ENCODE measurements around the gene VPS16.

VPS16 gene

GRCh38 chr20:2865101-2865500 lies 24.6 kb downstream of the VPS16 start:
- TF ChIP-seq RARB (CRISPR knock-in tag; IDR thresholded peaks at IDR 0.05) (no peak), TOX (CRISPR knock-in tag; IDR thresholded peaks at IDR 0.05; ENCODE audit: borderline replicate concordance) (no peak), ZNF565 (CRISPR knock-in tag; conservative IDR thresholded peaks at IDR 0.05; ENCODE audit: low read depth) (no peak), TCF4 (CRISPR knock-in tag; IDR thresholded peaks at IDR 0.05; ENCODE audit: borderline replicate concordance) (no peak), CSDC2 (CRISPR knock-in tag; IDR thresholded peaks at IDR 0.05) (no peak), PATZ1 (CRISPR knock-in tag; IDR thresholded peaks at IDR 0.05; ENCODE audit: borderline replicate concordance) (no peak), BACH2 (CRISPR knock-in tag; IDR thresholded peaks at IDR 0.05; ENCODE audit: borderline replicate concordance) (no peak)
- ATAC-seq = no peak

DNA sequence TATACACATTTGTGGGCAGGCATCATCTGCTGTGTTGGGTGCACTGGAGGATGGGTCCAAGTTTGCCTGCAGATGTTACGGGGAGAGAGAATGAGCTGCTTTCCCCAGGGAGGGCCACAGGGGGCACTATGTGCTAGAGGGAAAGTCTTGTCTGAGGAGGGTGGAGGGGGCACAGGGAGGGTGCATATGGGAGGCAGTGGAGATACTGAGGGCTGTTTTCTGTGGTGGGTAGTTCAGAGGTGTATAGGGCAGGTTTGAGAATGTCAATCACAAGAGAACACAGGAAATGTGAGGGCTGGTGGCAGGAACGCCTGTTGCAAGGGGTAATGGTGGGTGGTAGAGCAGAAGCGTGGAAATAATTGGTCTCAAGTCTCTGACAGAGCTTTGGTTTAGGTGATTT lies 25.1 kb downstream of the VPS16 start:
- ATAC-seq = no peak
- no peak for TF ChIP-seq OSR1 (CRISPR knock-in tag; IDR thresholded peaks at IDR 0.05)
- no peak for TF ChIP-seq TOX (CRISPR knock-in tag; IDR thresholded peaks at IDR 0.05; ENCODE audit: borderline replicate concordance)
- TF ChIP-seq SNAI2 (CRISPR knock-in tag; IDR thresholded peaks at IDR 0.05) = no peak
- TF ChIP-seq ZNF8 (CRISPR knock-in tag; IDR thresholded peaks at IDR 0.05) = no peak
- no peak for TF ChIP-seq TSHZ2 (CRISPR knock-in tag; IDR thresholded peaks at IDR 0.05)
- TF ChIP-seq ZNF70 (CRISPR knock-in tag; IDR thresholded peaks at IDR 0.05) = no peak
- no peak for TF ChIP-seq CSDC2 (CRISPR knock-in tag; IDR thresholded peaks at IDR 0.05)
- no peak for TF ChIP-seq ZNF565 (CRISPR knock-in tag; conservative IDR thresholded peaks at IDR 0.05; ENCODE audit: low read depth)
- TF ChIP-seq ARNTL (CRISPR knock-in tag; IDR thresholded peaks at IDR 0.05; ENCODE audit: borderline replicate concordance, low read depth) = no peak
- TF ChIP-seq CREB5 (CRISPR knock-in tag; IDR thresholded peaks at IDR 0.05; ENCODE audit: low read depth) = no peak
- no peak for TF ChIP-seq PATZ1 (CRISPR knock-in tag; IDR thresholded peaks at IDR 0.05; ENCODE audit: borderline replicate concordance)
- no peak for TF ChIP-seq CSRNP3 (CRISPR knock-in tag; IDR thresholded peaks at IDR 0.05)
- no peak for TF ChIP-seq TCF4 (CRISPR knock-in tag; IDR thresholded peaks at IDR 0.05; ENCODE audit: borderline replicate concordance)
- TF ChIP-seq, protein P1, sequence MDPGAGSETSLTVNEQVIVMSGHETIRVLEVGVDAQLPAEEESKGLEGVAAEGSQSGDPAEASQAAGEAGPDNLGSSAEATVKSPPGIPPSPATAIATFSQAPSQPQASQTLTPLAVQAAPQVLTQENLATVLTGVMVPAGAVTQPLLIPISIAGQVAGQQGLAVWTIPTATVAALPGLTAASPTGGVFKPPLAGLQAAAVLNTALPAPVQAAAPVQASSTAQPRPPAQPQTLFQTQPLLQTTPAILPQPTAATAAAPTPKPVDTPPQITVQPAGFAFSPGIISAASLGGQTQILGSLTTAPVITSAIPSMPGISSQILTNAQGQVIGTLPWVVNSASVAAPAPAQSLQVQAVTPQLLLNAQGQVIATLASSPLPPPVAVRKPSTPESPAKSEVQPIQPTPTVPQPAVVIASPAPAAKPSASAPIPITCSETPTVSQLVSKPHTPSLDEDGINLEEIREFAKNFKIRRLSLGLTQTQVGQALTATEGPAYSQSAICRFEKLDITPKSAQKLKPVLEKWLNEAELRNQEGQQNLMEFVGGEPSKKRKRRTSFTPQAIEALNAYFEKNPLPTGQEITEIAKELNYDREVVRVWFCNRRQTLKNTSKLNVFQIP (CRISPR knock-in tag; IDR thresholded peaks at IDR 0.05; ENCODE audit: borderline replicate concordance, low read depth) = no peak
- TF ChIP-seq ZFP30 (CRISPR knock-in tag; IDR thresholded peaks at IDR 0.05) = no peak
- TF ChIP-seq BACH2 (CRISPR knock-in tag; IDR thresholded peaks at IDR 0.05; ENCODE audit: borderline replicate concordance) = no peak
- no peak for TF ChIP-seq ESRRG (CRISPR knock-in tag; IDR thresholded peaks at IDR 0.05)
- no peak for TF ChIP-seq ZC3H10 (CRISPR knock-in tag; IDR thresholded peaks at IDR 0.05)
- no peak for TF ChIP-seq RARB (CRISPR knock-in tag; IDR thresholded peaks at IDR 0.05)

Measured in SK-N-SH treated with all-trans-retinoic acid at 6 μM for 48 hours (cell line).